GM20000 (cell line): ENCODE results near the gene ZBTB12.

Experiments used
- DNase-seq: peaks from one replicate; pipeline ENCODE4 v3.0.0; 2012; ENCODE audit warnings: low spot score
- CTCF ChIP-seq: IDR thresholded peaks from 2 replicates; pipeline ENCODE4 v1.5.1; 2012; ENCODE audit warnings: mild to moderate bottlenecking, control low read depth; ENCODE audit errors: extremely low read depth, missing control alignments

The ZBTB12 gene

DNA sequence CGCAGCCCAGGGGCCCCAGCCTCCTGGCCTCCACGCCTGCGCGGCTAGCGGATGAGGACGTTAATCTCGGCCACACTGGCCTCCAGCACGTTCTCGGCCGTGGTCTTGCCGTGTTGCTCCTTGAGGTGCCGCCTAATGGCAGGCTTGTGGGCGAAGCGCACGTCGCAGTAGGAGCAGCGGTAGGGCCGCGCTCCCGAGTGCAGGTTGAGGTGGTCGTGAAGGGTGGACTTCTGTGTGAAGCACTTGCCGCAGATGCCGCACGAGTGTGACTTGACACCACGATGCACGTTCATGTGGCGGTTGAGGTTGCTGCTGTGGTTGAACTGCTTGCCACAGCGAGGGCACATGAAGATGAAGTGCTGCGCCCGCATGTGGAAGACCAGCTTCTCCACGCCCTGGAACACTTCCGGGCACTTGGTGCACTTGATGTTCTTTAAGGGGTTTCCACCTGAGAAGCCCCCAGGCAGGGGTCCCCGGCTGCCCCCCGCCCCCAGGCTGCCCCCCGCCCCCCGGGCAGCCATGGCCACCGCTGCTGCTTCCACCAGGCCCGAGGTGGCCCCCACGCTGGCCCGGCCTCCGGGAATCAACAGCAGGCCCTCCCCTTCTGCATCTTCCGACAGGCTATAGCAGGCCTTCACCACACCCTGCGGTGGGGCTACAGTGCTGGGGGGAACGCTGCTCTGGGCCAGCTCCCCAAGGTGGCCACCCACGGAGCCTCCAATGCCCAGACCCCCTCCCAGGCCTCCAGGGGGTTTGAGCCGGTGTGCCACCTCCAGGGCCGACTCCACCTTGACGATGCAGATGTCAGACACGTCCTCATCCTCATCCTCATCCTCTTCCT lies 1.8 kb downstream of the ZBTB12 start:
- no peak for DNase-seq
- TF ChIP-seq CTCF = no peak

- no peak for DNase-seq
- no peak for TF ChIP-seq CTCF
Observed at GRCh38 chr6:31899215-31899614, 2.7 kb downstream of the ZBTB12 start.

GRCh38 chr6:31898383-31899011 lies 3.4 kb downstream of the ZBTB12 start:
- peak; percentile 69 for DNase-seq
- TF ChIP-seq CTCF = no peak

- TF ChIP-seq CTCF = no peak
- peak; percentile 96 for DNase-seq
Observed at GRCh38 chr6:31897612-31898382, 4.1 kb downstream of the ZBTB12 start, which contains the start of gene EHMT2. EHMT2 (minus strand) TSS chr6:31897698; CDS start chr6:31897677, 21 bp downstream.

DNA sequence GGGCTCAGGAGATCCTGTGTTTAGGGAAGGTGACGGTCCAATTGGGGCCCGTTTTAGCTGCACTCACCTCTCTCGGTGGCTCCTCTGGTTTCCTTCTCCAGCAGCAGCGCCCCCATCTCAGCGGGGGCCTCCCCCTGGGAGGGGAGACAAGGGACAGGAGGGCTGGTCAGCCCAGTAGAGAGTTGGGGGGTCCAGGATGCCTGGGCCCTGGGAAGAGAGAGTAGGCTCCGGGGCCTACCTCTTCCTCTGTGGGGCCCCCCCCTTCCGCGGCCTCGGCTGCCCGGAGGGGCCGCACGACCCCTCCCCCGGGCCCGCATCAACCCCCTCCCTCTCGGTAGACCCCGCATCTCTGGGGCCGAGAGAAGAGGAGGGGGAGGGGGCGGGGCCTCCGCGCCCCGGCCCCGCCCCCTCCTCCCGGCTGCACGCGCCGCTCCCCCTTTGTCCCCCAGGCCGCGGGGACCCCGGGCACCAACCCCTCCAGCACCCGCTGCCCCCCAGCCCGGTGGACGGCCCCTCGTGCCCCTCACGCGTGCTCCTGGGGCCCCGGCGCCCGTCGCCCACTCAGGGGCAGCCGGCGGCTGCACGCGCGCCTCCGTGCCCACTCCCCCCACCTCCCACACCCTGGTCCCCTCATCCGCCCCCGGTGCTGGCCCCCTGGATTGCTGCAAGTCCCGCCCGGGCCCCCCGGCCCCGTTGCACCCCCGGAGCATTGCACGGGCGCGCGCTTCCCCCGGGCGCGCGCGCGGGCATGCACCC lies 4.9 kb downstream of the ZBTB12 start:
- no peak for TF ChIP-seq CTCF
- no peak for DNase-seq

DNA sequence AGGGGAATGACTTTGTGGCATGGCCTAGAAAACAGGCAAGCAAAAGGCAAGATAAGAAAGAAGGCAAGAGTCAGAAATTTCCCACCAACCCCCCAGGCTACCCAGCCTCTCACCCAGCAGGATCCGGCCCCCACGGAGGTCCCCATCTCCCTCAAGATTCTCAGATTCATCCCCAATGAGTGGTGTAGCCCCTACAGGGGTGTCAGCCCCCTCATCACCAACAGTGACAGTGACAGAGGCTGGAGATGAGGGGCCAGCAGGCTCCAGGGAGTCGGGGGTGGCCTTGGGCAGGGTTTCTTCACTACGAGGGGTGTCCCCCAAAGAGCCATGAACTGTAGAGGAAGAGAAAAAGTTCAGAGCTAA lies 5.4 kb downstream of the ZBTB12 start:
- no peak for DNase-seq
- TF ChIP-seq CTCF = no peak
